Fibroblast of lung (primary cell): Measurements from ENCODE around the gene DENND4A. TPM values are rescaled to one million over a fixed set of nuclear protein-coding genes. Genes with fewer than 3 reads are reported as not detected.
"Not testable (repeated sequence)": the region's sequence is repeated elsewhere in the genome, so short reads cannot be mapped to it uniquely, and the experiment has no call there.

Experiments used
- DNase-seq, 2 donors: peaks; one replicate each; pipeline versions ENCODE4 v3.0.0 to v3.0.0-alpha.2; 2010; ENCODE audit warnings: low read depth in 2 of 2
- H2AFZ ChIP-seq: 2 replicates; pipeline ENCODE4 v1.5.1; 2012; ENCODE audit warnings: low read length, control low read depth, inconsistent platforms
- H3K27ac ChIP-seq: 2 replicates; pipeline ENCODE4 v1.5.1; 2011; ENCODE audit warnings: low read length, control low read depth; ENCODE audit not compliant: insufficient read depth
- H3K27me3 ChIP-seq: 2 replicates; pipeline ENCODE4 v1.5.1; 2011; ENCODE audit warnings: mild to moderate bottlenecking, low read length; ENCODE audit not compliant: control insufficient read depth, insufficient read depth
- H3K36me3 ChIP-seq: 2 replicates; pipeline ENCODE4 v1.5.1; 2011; ENCODE audit warnings: low read length; ENCODE audit not compliant: control insufficient read depth, insufficient read depth
- H3K4me1 ChIP-seq: 2 replicates; pipeline ENCODE4 v1.5.1; 2011; ENCODE audit warnings: low read length; ENCODE audit not compliant: control insufficient read depth, insufficient read depth; ENCODE audit errors: extremely low read depth
- H3K4me2 ChIP-seq: 2 replicates; pipeline ENCODE4 v1.5.1; 2011; ENCODE audit warnings: low read length, control low read depth; ENCODE audit not compliant: insufficient read depth; ENCODE audit errors: extremely low read depth
- H3K4me3 ChIP-seq, 4 experiments: fragments of 200-600 bp in 1 of 4; sonication (generic) in 1 of 4; replicated peaks in 1 of 4; 2 replicates each; pipeline ENCODE4 v1.5.1; 2011 to 2016; ENCODE audit warnings: low read length in 4 of 4, low read depth in 3 of 4, mild to moderate bottlenecking in 3 of 4, control low read depth in 2 of 4, inconsistent platforms in 1 of 4, mixed read lengths in 1 of 4; ENCODE audit not compliant: insufficient read depth in 1 of 4; ENCODE audit errors: control extremely low read depth in 1 of 4
- H3K79me2 ChIP-seq: 2 replicates; pipeline ENCODE4 v1.5.1; 2012; ENCODE audit warnings: mild to moderate bottlenecking, low read length, inconsistent platforms; ENCODE audit not compliant: control insufficient read depth, insufficient read depth
- H3K9ac ChIP-seq: 2 replicates; pipeline ENCODE4 v1.5.1; 2011; ENCODE audit warnings: mild to moderate bottlenecking, low read length, control low read depth; ENCODE audit not compliant: insufficient read depth
- H3K9me3 ChIP-seq: 2 replicates; pipeline ENCODE4 v1.5.1; 2012; ENCODE audit warnings: low read depth, low read length; ENCODE audit not compliant: control insufficient read depth, insufficient read depth
- H4K20me1 ChIP-seq: 2 replicates; pipeline ENCODE4 v1.5.1; 2011; ENCODE audit warnings: low read length; ENCODE audit not compliant: control insufficient read depth, insufficient read depth; ENCODE audit errors: extremely low read depth
- EZH2 ChIP-seq: IDR thresholded peaks from 2 replicates; pipeline ENCODE4 v1.5.1; 2012; ENCODE audit warnings: low read length, control low read depth, mild to moderate bottlenecking; ENCODE audit errors: missing control alignments
- polyA plus RNA-seq, 2 donors: library from polyadenylated mRNA; depleted of rRNA in 1 of 2; stranded (reverse) in 1 of 2; unstranded in 1 of 2; fragments of >200 nt; gene quantifications; 2 replicates each; pipeline ENCODE4 v1.2.1, GENCODE V29; 2011 to 2012; ENCODE audit warnings: missing spikeins in 1 of 2
- total RNA-seq: library from RNA; depleted of rRNA; stranded (reverse); fragments of >200 nt; gene quantifications from 2 replicates; pipeline ENCODE4 v1.2.1, GENCODE V29; 2014
- TF ChIP-seq, protein P1 (sequence below), 2 donors: IDR thresholded peaks in 1 of 2; conservative IDR thresholded peaks in 1 of 2; 1 replicate in 1 of 2; 2 replicates in 1 of 2; pipeline ENCODE4 v1.5.1; 2011 to 2012; ENCODE audit warnings: low read length in 2 of 2, control low read depth in 1 of 2, inconsistent platforms in 1 of 2, low read depth in 1 of 2, mild to moderate bottlenecking in 1 of 2

Gene DENND4A
- total and polyA plus RNA-seq, 2 donors (not counting 1 experiment from before 2014, with no cell fraction given) = 16.7 to 30.6 TPM

GRCh38 chr15:65812916-65813315 lies 20.8 kb upstream of the DENND4A start:
- H3K36me3 ChIP-seq = no peaks in the 10 kb centered on the region
- H3K79me2 ChIP-seq = no peaks in the 10 kb centered on the region
- no peak for TF ChIP-seq EZH2
- TF ChIP-seq, protein P1, sequence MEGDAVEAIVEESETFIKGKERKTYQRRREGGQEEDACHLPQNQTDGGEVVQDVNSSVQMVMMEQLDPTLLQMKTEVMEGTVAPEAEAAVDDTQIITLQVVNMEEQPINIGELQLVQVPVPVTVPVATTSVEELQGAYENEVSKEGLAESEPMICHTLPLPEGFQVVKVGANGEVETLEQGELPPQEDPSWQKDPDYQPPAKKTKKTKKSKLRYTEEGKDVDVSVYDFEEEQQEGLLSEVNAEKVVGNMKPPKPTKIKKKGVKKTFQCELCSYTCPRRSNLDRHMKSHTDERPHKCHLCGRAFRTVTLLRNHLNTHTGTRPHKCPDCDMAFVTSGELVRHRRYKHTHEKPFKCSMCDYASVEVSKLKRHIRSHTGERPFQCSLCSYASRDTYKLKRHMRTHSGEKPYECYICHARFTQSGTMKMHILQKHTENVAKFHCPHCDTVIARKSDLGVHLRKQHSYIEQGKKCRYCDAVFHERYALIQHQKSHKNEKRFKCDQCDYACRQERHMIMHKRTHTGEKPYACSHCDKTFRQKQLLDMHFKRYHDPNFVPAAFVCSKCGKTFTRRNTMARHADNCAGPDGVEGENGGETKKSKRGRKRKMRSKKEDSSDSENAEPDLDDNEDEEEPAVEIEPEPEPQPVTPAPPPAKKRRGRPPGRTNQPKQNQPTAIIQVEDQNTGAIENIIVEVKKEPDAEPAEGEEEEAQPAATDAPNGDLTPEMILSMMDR (conservative IDR thresholded peaks at IDR 0.05 in 1 of 2, IDR thresholded peaks at IDR 0.05 in 1 of 2; ENCODE audit: low read depth in 1 of 2, low read length in 2 of 2) = no peak
- no peak overlapping the region for H3K9ac ChIP-seq
- no peak overlapping the region for H3K4me2 ChIP-seq
- no peaks in the 10 kb centered on the region for H3K9me3 ChIP-seq
- H3K4me1 ChIP-seq = no peaks in the 10 kb centered on the region
- H4K20me1 ChIP-seq = no peaks in the 10 kb centered on the region
- H3K27me3 ChIP-seq = no peaks in the 10 kb centered on the region
- H2AFZ ChIP-seq = no peak overlapping the region
- H3K4me3 ChIP-seq = no peak overlapping the region
- no peak for DNase-seq
- no peak overlapping the region for H3K27ac ChIP-seq

GRCh38 chr15:65812467-65812866 lies 20.4 kb upstream of the DENND4A start:
- Histone ChIP-seq H3K36me3 (no peaks in the 10 kb centered on the region), H3K4me3 (no peak overlapping the region), H3K9ac (no peak overlapping the region), H3K9me3 (no peaks in the 10 kb centered on the region), H3K27me3 (no peaks in the 10 kb centered on the region), H3K27ac (no peak overlapping the region), H4K20me1 (no peaks in the 10 kb centered on the region), H3K79me2 (no peaks in the 10 kb centered on the region), H3K4me1 (no peaks in the 10 kb centered on the region), H3K4me2 (no peak overlapping the region), H2AFZ (no peak overlapping the region)
- TF ChIP-seq EZH2 = no peak
- TF ChIP-seq, protein P1 (conservative IDR thresholded peaks at IDR 0.05 in 1 of 2, IDR thresholded peaks at IDR 0.05 in 1 of 2; ENCODE audit: low read depth in 1 of 2, low read length in 2 of 2) = no peak
- no peak for DNase-seq

DNA sequence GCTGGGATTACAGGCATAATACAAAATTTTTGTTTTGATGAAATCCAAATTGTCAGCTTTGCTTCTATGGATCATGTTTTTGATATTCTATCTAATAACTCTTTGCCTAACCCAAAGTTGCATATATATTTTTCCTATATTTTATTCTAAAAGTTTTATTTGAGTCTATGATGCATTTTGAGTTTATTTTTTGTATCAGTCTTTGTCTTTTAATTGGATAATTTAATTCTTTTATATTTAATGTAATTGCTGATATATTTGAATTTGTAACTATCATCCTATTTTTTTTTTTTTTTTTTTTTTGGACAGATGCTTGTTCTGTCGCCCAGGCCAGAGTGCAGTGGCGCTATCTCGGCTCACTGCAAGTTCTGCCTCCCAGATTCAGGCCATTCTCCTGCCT lies 19.7 kb upstream of the DENND4A start:
- Histone ChIP-seq H3K4me3 (no peak overlapping the region), H3K9ac (no peak overlapping the region), H3K27ac (no peak overlapping the region), H4K20me1 (no peaks in the 10 kb centered on the region), H3K27me3 (no peaks in the 10 kb centered on the region), H3K4me2 (no peak overlapping the region), H3K36me3 (no peaks in the 10 kb centered on the region), H3K4me1 (no peaks in the 10 kb centered on the region), H3K79me2 (no peaks in the 10 kb centered on the region), H2AFZ (no peak overlapping the region), H3K9me3 (no peaks in the 10 kb centered on the region)
- no peak for TF ChIP-seq EZH2
- TF ChIP-seq, protein P1 (conservative IDR thresholded peaks at IDR 0.05 in 1 of 2, IDR thresholded peaks at IDR 0.05 in 1 of 2; ENCODE audit: low read depth in 1 of 2, low read length in 2 of 2) = no peak
- no peak for DNase-seq

DNA sequence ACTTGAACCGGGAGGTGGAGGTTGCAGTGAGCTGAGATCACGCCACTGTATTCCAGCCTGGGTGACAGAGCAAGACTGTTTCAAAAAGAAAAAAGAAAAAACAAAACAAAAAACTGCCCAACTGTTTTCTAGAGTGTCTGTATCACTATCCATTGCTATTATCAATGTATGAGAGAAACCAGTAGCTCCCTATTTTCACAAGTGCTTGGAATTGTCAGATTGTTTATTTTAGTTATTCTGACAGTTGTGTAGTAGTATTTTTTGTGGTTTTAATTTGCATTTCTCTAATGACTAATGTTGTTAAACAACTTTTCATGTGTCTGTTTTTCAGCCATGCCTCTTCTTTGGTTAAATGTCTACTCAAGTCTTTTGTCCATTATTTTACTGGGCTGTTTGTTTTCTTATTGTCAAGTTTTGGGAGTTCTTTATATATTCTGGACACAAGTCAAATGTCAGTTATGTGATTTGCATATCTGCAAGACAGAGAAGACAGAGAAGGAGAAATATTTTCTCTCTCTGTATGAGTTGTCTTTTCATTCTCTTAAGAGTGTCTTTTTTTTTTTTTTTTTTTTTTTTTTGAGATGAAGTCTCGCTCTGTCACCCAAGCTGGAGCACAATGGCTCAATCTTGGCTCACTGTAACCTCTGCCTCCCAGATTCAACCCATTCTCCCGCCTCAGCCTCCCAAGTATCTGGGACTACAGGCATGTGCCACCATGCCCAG lies 19.1 kb upstream of the DENND4A start:
- H3K4me2 ChIP-seq, H4K20me1 ChIP-seq, H3K27me3 ChIP-seq, H3K4me3 ChIP-seq, DNase-seq, H3K9me3 ChIP-seq, H2AFZ ChIP-seq, H3K36me3 ChIP-seq, H3K4me1 ChIP-seq, H3K27ac ChIP-seq, H3K79me2 ChIP-seq, H3K9ac ChIP-seq: not testable (repeated sequence)
